ENCODE measurements around the gene GGTA1. TPM values are rescaled to one million over a fixed set of nuclear protein-coding genes. Genes with fewer than 3 reads are reported as not detected.

Gene GGTA1
- 0.32 TPM in 1 of 2 replicates, not detected in the other for total RNA-seq

DNA sequence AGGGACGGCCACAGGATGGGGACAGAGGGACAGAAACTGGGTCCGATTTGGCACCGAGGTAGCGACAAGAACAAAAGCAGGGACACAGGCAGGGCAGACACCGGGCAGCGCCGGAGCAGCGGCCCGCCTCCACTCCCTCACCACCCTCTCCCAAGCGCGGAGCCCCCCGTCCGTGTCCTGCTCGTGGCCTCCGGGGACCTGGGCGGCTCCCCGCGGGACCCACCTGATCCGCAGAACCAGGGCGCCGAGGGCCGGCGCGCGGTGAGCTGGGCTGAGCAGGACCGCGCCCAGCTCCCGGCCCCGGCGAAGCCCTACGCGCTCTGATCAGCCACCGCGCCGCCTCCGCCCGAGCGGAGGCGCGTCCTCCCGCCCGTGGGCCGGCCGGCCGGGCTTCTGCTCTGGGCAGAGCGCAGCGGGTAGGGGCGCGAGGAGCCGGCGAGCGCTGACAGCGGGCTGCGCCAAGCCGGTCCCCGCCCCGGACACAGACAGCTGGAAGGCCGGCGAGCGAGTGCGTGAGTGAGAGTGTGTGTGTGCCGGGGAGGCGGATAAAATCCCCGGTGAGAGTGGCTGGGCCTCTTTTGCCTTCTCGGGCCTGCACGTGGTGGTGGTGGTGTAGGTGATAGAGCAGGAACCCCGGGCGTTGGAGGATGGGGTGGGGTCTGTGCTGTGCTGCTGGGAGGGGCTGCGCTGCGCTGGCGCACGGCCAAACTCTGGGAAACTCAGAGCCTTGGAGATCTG, at the start of gene GGTA1:
Gene GGTA1 (minus strand): TSS at position 418 of the 738 bp plus-strand sequence. CDS start 31,922 bp downstream, outside the sequence.

Other genes starting within 250 kb of the GGTA1 start
- 195 and 201 TPM in 2 replicates for gene GSN, start 231.7 kb downstream of the GGTA1 start, total RNA-seq
- gene STOM, start 129.6 kb downstream of the GGTA1 start, total RNA-seq = 116 and 266 TPM in 2 replicates
- gene DAB2IP, start 151.8 kb upstream of the GGTA1 start, total RNA-seq = 11.6 and 24.4 TPM in 2 replicates

Measured in epithelial cell of umbilical artery (primary cell).